Astrocyte of the spinal cord (primary cell): Measurements from ENCODE around the gene DNAJC5.
"Not testable (repeated sequence)": the region's sequence is repeated elsewhere in the genome, so short reads cannot be mapped to it uniquely, and the experiment has no call there.

Source experiments
- DNase-seq: peaks from one replicate; pipeline ENCODE4 v3.0.0; 2011; ENCODE audit warnings: low read depth, low spot score
- H3K4me3 ChIP-seq: 2 replicates; pipeline ENCODE4 v1.5.1; 2011; ENCODE audit warnings: low read depth, mild to moderate bottlenecking, low read length, moderate library complexity
- CTCF ChIP-seq: IDR thresholded peaks from 2 replicates; pipeline ENCODE4 v1.5.1; 2012; ENCODE audit warnings: low read depth, mild to moderate bottlenecking, low read length, inconsistent platforms
- in situ Hi-C: cut with HindIII; loops from 2 replicates; pipeline ENCODE4 v1.10.0; 2017; ENCODE audit warnings: low sequenced_read_pairs

DNAJC5 gene

GRCh38 chr20:63926298-63926697 lies 31.4 kb downstream of the DNAJC5 start:
- DNase-seq: no peak
- in situ Hi-C loops: no loop called here
- no peak for TF ChIP-seq CTCF
- H3K4me3 ChIP-seq: no peak overlapping the region

- no peak for TF ChIP-seq CTCF
- H3K4me3 ChIP-seq: no peak overlapping the region
- in situ Hi-C loops: no loop called here
- DNase-seq: no peak
These were observed 34.1 kb downstream of the DNAJC5 start for GRCh38 chr20:63929071-63929470.

GRCh38 chr20:63929473-63929883 lies 34.6 kb downstream of the DNAJC5 start:
- not testable (repeated sequence) for DNase-seq

GRCh38 chr20:63930971-63931553 lies 36.1 kb downstream of the DNAJC5 start:
- no peak for DNase-seq
- in situ Hi-C loops: no loop called here
- TF ChIP-seq CTCF: no peak
- no peak overlapping the region for H3K4me3 ChIP-seq

More at GRCh38 chr20:63929473-63929883, 34.6 kb downstream of the DNAJC5 start:
- H3K4me3 ChIP-seq, in situ Hi-C loops: not testable (repeated sequence)

GRCh38 chr20:63931735-63932134 lies 36.8 kb downstream of the DNAJC5 start:
- no peak overlapping the region for H3K4me3 ChIP-seq
- TF ChIP-seq CTCF: no peak
- in situ Hi-C loops: no loop called here
- DNase-seq: no peak

GRCh38 chr20:63932606-63933160 lies 37.8 kb downstream of the DNAJC5 start:
- no peak for DNase-seq
- no peak overlapping the region for H3K4me3 ChIP-seq
- in situ Hi-C loops: no loop called here
- no peak for TF ChIP-seq CTCF

GRCh38 chr20:63933646-63934045 lies 38.7 kb downstream of the DNAJC5 start:
- no peak for DNase-seq
- no peak for TF ChIP-seq CTCF
- H3K4me3 ChIP-seq: no peak overlapping the region
- in situ Hi-C loops: no loop called here
